Panc1 (cell line): ENCODE measurements around the gene ZFAND3. TPM values are rescaled to one million over a fixed set of nuclear protein-coding genes. Genes with fewer than 3 reads are reported as not detected.

Experiments used
- ATAC-seq: fragments of 200-7000 bp; cut with Tn5 transposase; 2 replicates; pipeline ENCODE4 v1.9.1; 2020; ENCODE audit warnings: mild to moderate bottlenecking, moderate library complexity
- BruUV-seq: library from RNA; stranded (reverse); fragments of 400-500 nt; replicated peaks from 2 replicates; lab custom pipeline; 2021; lab: Mats Ljungman, UMichigan
- CTCF ChIA-PET: fragments of 300-600 bp; sonication (Branson Sonifier 250); formaldehyde crosslinking; loops from one replicate; lab custom pipeline; 2022; ENCODE audit warnings: antibody characterized with exemption; lab: Charles Lee
- POLR2A ChIA-PET: fragments of 300-600 bp; sonication (Branson Sonifier 250); formaldehyde crosslinking; loops from one replicate; lab custom pipeline; 2022; ENCODE audit warnings: antibody characterized with exemption; lab: Charles Lee
- DNase-seq: peaks from one replicate; pipeline ENCODE4 v3.0.0-alpha.2; 2010; ENCODE audit warnings: low read depth, low spot score
- H3K27ac ChIP-seq: 2 replicates; pipeline ENCODE4 v1.5.1; 2011; ENCODE audit warnings: mild to moderate bottlenecking, low read length, inconsistent platforms
- H3K27me3 ChIP-seq: fragments of 200-500 bp; sonication (Bioruptor generic); 2 replicates; pipeline ENCODE4 v1.6.0; 2014; ENCODE audit warnings: low read length, inconsistent platforms; ENCODE audit not compliant: control insufficient read depth, insufficient read depth
- H3K36me3 ChIP-seq: fragments of 200-500 bp; sonication (Bioruptor generic); 2 replicates; pipeline ENCODE4 v1.5.1; 2014; ENCODE audit warnings: inconsistent platforms, mild to moderate bottlenecking, low read length, moderate library complexity; ENCODE audit not compliant: control insufficient read depth, insufficient read depth
- H3K4me1 ChIP-seq: 2 replicates; pipeline ENCODE4 v1.5.1; 2011; ENCODE audit warnings: inconsistent platforms, mild to moderate bottlenecking, low read length, moderate library complexity; ENCODE audit not compliant: control insufficient read depth, insufficient read depth
- H3K4me3 ChIP-seq, 2 experiments: 2 replicates each; pipeline ENCODE4 v1.5.1; 2011 to 2012; ENCODE audit warnings: low read depth in 2 of 2, low read length in 2 of 2, mild to moderate bottlenecking in 2 of 2, inconsistent platforms in 1 of 2, moderate library complexity in 1 of 2
- H3K9me3 ChIP-seq: fragments of 200-500 bp; sonication (Bioruptor generic); 2 replicates; pipeline ENCODE4 v1.5.1; 2014; ENCODE audit warnings: low read depth, mild to moderate bottlenecking, inconsistent platforms, low read length, moderate library complexity; ENCODE audit not compliant: control insufficient read depth, insufficient read depth
- CTCF ChIP-seq: fragments of 450-650 bp; IDR thresholded peaks from 2 replicates; pipeline ENCODE4 v1.5.1; 2017; ENCODE audit warnings: mild to moderate bottlenecking
- POLR2AphosphoS5 ChIP-seq: IDR thresholded peaks from 2 replicates; pipeline ENCODE4 v1.6.1; 2012; ENCODE audit warnings: mild to moderate bottlenecking, low read depth, low read length, moderate library complexity
- REST ChIP-seq, 2 experiments: IDR thresholded peaks; 2 replicates each; pipeline ENCODE4 v1.6.1; 2011 to 2012; ENCODE audit warnings: low read depth in 2 of 2, control low read depth in 1 of 2, low read length in 1 of 2, mild to moderate bottlenecking in 1 of 2, moderate library complexity in 1 of 2; ENCODE audit not compliant: insufficient read depth in 1 of 2
- SIN3A ChIP-seq: IDR thresholded peaks from 2 replicates; pipeline ENCODE4 v1.6.1; 2012; ENCODE audit warnings: low read depth, mild to moderate bottlenecking, low read length, moderate library complexity, borderline replicate concordance; ENCODE audit not compliant: insufficient read depth
- TCF7L2 ChIP-seq: IDR thresholded peaks from 2 replicates; pipeline ENCODE4 v1.6.1; 2011; ENCODE audit warnings: mild to moderate bottlenecking, low read depth, low read length, inconsistent platforms
- in situ Hi-C: cut with HindIII; loops from 2 replicates; pipeline ENCODE4 v1.10.0; 2016; ENCODE audit warnings: low sequenced_read_pairs, low pct_unique_long_range_greater_than_20kb
- intact Hi-C: fragments of 100-400 bp; cut with micrococcal nuclease; formaldehyde crosslinking; loops from one replicate; pipeline ENCODE4 v1.10.0; 2022; ENCODE audit not compliant: unreplicated experiment
- total RNA-seq: library from RNA; stranded (reverse); gene quantifications from one replicate; pipeline ENCODE4 v1.2.1, GENCODE V29; 2021; ENCODE audit not compliant: unreplicated experiment

The ZFAND3 gene
- total RNA-seq, 1 experiment from 2014 or later: 95.9 TPM

- H3K27ac ChIP-seq: no peak overlapping the region
These were observed 260.0 kb downstream of the ZFAND3 start for GRCh38 chr6:38079537-38079936.

GRCh38 chr6:38080360-38080759 lies 260.8 kb downstream of the ZFAND3 start:
- ATAC-seq (no peak), DNase-seq (no peak)
- ChIA-PET CTCF (interaction anchor here (0.5 kb wide), 1 partner anchor 47 kb away, joined by 3 read pairs; no protein-coding TSS in a partner anchor), POLR2A (no interaction called here)
- Histone ChIP-seq H3K9me3 (no peaks in the 10 kb centered on the region), H3K4me3 (no peak overlapping the region), H3K36me3 (0 out of 2 replicates have a peak, but pooled peaks cover 4% of the 10 kb centered on the region), H3K27me3 (no peaks in the 10 kb centered on the region), H3K4me1 (no peaks in the 10 kb centered on the region), H3K27ac (no peak overlapping the region)
- BruUV-seq: no TSS peak
- no peak for TF ChIP-seq TCF7L2
- TF ChIP-seq SIN3A: no peak
- TF ChIP-seq CTCF: no peak
- no peak for TF ChIP-seq POLR2AphosphoS5
- TF ChIP-seq REST (IDR thresholded peaks at IDR 0.05; ENCODE audit: insufficient read depth in 1 of 2, low read depth in 2 of 2, low read length in 1 of 2): no peak
- intact Hi-C loops (no loop called here), in situ Hi-C loops (no loop called here)

More at GRCh38 chr6:38079537-38079936, 260.0 kb downstream of the ZFAND3 start:
- no peaks in the 10 kb centered on the region for H3K27me3 ChIP-seq
- no peak overlapping the region for H3K4me3 ChIP-seq
- CTCF ChIA-PET: no interaction called here
- no peaks in the 10 kb centered on the region for H3K9me3 ChIP-seq
- BruUV-seq: no TSS peak
- ATAC-seq: no peak
- TF ChIP-seq POLR2AphosphoS5: no peak
- TF ChIP-seq TCF7L2: no peak
- TF ChIP-seq CTCF: no peak
- no peak for TF ChIP-seq REST (IDR thresholded peaks at IDR 0.05; ENCODE audit: insufficient read depth in 1 of 2, low read depth in 2 of 2, low read length in 1 of 2)
- no peak for TF ChIP-seq SIN3A
- 0 out of 2 replicates have a peak, but pooled peaks cover 4% of the 10 kb centered on the region for H3K36me3 ChIP-seq
- POLR2A ChIA-PET: interaction anchor here (0.6 kb wide), 1 partner anchor 160 kb away, joined by 9 read pairs; no protein-coding TSS in a partner anchor
- H3K4me1 ChIP-seq: no peaks in the 10 kb centered on the region
- DNase-seq: no peak
- intact Hi-C loops: no loop called here
- in situ Hi-C loops: no loop called here
